Measurements from ENCODE around the gene RSPO3.
"Not testable (repeated sequence)": the region's sequence is repeated elsewhere in the genome, so short reads cannot be mapped to it uniquely, and the experiment has no call there.

The RSPO3 gene

DNA sequence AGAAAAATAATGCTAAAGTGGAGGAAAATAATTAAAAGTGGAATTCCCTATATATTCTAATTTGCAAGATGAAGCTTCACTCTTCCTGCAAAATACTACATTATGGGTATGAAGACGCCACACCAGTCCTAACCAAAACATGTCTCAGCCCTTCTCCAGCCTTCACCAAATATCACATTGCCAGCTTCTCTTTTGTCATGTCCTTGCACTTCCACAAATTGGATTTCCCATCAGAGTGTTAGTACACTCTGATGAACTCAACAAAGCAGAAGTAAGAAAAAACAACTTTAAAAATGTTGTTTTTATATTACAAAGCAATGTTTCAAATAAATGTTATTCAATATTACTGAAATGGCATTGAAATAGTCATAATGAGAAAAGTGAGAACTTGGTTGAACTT lies 85.8 kb downstream of the RSPO3 start:
- no peak for DNase-seq (ENCODE audit: low read depth)

DNA sequence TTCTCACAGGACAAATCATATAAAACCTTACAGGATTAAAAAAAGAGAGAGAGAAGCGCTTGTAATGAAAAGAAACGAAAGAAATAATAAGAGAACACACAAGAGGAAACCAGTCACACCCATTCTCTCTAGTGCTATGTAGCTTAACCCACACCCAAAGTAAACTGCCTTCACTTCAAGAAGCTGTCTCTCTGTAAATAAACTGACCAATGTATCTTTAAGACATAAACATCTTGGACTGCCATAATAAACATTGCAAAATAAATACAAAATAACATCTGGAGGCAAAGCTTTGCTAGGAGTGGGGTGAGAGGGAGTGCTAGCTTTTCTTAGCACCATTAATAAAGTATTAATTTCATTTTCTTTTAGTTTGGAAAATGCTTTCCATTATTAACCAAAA lies 86.6 kb downstream of the RSPO3 start:
- peak; percentile 49 for DNase-seq (ENCODE audit: low read depth)

DNA sequence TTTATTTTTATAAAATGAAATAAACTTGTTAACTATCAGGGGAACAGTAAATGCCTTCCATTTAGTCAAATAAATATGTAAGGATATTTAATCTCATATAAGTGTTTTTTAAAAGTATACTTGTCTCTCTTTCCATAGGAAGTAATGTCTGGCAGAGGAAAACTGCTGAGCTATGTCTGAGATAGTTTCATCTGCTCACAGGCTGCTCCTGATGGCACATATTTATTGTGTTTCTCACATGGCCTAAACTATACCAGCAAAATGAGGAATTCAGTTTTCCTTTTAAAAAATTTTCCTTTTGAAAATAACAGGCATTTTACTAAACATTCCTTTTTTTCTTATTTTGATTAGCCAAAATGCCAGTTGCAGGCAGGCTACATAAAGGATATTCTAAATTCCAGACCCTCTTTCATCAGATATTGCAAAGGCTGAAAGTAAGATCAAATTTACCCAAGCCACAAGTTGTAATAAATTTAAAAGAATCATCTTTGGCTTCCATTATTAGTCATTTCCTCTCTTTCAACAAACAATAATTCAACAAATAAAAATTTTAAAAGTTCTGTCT lies 88.1 kb downstream of the RSPO3 start:
- DNase-seq (ENCODE audit: low read depth), result peak; percentile 42

DNA sequence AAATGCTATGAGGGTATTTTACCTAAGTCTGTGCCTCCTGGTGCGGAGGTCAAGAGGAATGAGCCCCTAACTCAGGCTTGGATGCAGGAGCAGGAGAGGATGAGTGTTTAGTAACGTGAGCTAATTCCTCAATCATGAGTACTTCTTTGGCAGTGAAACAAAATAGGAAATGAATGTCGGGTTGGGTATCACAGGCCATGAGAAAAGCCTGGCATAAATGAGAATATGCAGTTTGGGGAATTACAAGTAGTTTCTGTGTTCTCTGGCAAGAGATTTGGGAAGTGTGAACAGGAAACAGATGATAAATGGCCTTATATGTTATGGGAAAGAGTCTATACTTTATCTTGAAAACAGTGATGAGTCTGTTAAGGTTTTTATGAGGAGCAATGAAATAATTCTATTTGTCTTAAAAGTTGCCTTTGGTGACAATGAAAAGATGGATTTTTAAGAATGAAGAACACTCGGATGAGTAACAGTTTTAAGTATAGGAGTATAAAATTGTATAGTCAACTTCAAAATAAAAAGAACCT lies 89.2 kb downstream of the RSPO3 start:
- DNase-seq (ENCODE audit: low read depth), result peak; percentile 67

DNA sequence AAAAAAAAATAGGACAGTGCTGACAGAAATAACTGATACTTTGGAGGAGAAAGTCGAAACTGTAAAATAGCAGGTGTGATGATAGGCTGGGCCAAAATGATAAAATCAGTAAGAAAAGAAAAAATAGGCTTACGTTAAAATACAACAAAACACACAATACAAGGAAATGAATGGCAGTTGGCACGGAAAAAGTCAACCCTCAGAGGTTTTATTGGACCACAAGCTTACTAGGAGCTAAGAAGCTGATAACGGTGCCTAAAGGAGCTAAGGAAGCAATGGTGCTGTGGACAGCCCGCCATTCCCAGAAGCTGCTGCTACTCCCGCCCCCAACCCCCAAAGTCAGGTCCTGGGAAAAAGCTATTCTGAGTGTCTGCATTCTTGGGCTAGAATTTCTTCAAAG lies 92.3 kb downstream of the RSPO3 start:
- no peak for DNase-seq (ENCODE audit: low read depth)

DNA sequence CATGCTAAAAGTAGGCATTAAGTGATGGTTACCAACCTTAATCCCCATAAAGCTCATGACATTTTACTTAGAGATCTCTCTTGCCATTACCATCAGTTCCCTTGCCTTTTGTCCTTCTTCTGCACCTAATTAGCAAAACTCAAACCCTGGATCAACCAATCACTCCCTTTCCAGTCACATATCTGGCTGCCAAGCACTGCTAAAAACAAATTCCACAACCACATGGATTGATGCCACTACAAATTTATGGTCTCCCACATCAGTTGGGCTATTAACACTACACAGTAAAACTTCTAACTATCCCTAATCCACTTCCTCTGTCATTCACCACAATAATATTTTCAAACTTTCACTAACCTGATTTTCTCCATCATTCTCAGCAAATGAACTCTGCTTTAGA lies 93.9 kb downstream of the RSPO3 start:
- DNase-seq (ENCODE audit: low read depth), result no peak

DNA sequence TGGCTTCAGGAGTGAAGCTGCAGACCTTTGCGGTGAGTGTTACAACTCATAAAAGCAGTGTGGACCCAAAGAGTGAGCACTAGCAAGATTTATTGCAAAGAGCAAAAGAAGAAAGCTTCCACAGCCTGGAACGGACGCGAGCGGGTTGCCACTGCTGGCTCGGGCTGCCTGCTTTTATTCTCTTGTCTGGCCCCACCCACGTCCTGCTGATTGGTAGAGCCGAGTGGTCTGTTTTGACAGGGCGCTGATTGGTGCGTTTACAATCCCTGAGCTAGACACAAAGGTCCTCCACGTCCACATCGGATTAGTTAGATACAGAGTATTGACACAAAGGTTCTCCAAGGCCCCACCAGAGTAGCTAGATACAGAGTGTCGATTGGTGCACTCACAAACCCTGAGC lies 95.6 kb downstream of the RSPO3 start:
- DNase-seq (ENCODE audit: low read depth), result not testable (repeated sequence)

DNA sequence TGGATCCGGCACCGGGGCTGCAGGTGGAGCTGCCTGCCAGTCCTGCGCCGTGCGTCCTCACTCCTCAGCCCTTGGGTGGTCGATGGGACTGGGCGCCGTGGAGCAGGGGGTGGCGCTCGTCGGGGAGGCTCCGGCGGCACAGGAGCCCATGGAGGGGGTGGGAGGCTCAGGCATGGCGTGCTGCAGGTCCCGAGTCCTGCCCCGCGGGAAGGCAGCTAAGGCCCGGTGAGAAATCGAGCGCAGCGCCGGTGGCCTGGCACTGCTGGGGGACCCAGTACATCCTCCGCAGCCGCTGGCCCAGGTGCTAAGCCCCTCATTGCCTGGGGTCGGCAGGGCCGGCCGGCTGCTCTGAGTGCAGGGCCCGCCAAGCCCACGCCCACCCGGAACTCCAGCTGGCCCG lies 96.1 kb downstream of the RSPO3 start:
- not testable (repeated sequence) for DNase-seq (ENCODE audit: low read depth)

DNA sequence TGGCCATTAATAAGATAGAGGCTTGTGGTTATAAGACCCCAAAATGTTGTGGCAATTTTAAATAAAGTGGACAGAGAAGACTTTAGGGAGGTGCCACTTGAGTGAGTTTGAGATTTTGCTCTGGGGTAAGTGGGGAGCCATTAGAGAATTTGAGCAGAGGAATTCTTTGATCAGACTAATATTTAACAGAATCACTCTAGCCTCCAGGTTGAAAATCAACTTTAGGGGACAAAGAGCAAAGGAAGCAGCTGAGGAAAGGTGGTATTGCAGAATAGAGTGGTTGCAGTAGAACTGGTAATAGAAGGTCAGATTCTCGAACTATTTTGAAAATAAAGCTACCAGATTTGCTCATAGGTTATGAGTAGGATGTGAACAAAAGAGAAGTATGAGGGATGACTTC lies 97.5 kb downstream of the RSPO3 start:
- DNase-seq (ENCODE audit: low read depth), result no peak

DNA sequence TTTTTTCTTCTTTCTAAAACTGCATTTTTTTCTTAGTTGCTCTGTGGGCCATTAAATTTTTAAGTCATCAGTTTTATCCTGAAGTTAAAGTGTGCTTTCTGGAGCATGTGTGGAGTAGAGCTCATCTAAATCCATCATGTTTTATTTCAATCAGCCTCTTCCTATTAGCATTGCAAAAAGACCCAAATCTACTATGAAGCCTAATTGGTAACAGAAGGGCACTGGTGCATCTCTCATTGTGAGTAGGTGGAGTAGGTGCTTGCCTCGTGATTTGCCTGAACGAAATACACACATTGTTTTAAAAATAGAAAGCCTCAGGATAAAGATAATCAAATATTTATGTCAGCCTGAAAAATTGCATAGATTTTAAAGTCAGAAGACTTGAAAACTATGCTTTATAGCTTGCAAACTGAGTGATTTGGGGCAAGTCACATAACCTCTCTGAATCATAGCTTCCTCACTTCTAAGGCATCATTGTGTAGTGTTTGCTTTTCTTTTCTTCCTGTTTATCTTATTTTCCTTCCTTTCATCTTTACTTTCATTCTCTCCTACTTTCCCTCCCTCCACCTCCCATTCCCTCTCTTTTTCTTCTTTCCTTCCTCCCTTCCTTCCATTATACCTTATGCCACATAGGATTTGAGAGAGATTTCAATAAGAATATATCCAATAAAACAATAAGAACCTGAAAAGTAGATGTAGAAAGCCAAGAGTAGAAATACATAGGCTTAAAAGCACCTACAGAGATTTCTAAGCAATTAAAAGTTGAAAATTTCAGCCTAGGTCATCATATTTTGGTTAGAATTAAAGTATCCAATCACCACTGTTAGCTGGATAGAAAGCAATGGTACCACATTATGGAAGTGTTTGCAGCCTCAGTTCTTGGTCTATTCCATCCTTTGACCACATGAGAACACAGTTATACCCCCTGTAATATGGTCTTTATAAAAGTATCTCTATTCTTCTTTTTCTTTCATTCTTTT lies 98.6 kb downstream of the RSPO3 start:
- no peak for DNase-seq (ENCODE audit: low read depth)

DNA sequence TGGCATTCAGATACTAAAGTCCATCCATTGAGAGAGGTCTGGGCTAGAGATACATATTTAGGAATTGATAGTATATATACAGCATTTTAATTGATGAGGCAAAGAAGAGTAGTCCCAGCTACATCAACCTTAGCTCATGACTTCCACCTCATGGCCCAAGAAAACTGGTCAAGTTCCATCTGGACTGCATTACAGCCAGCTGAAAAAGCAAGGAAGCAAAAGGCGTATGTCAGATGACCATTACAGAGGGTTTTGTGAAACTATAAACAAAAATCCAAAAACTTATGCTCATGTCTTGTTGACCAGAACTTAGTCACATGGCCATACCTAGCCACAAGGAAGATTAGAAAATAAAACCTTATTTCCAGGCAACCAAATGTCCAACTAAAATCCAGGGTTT lies 101.4 kb downstream of the RSPO3 start:
- DNase-seq (ENCODE audit: low read depth), result peak; percentile 42

DNA sequence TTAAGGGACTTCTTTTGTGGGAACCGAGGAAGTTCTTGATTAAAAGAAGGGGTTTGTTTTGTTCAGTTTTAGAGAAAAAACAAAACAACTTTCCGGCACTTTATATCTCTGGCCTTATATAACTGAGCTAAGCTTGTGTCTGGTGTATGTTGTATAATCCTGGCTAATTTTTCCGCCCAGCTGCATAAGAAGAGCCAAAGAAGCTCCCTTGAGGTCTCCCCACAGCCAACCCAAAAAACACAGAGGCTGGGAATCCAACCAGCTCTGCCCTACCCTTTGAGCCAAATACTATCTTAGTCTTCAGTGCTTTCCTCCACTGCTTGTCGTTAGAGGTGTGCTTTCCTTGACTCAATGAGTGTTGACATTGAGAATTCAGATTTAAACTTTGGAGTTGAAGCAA lies 102.7 kb downstream of the RSPO3 start:
- no peak for DNase-seq (ENCODE audit: low read depth)

DNA sequence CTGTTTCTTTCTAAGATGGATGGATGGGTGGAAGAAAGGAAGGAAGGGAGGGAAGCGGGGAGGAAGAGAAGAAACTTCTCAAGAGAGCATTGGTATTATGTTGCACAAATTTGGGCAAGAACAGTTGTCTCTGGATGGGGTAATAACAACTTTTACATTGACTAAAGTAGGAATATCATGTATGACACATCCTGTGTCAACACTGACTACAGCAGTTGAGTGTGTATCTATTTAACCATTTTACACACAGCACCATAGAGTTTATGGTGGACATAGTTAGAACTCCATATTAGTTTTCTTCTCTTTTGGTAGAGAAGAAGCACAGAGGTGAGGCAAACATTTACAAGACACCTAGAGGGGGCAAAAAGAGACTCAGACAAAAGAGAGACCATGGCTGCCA lies 103.9 kb downstream of the RSPO3 start:
- no peak for DNase-seq (ENCODE audit: low read depth)

DNA sequence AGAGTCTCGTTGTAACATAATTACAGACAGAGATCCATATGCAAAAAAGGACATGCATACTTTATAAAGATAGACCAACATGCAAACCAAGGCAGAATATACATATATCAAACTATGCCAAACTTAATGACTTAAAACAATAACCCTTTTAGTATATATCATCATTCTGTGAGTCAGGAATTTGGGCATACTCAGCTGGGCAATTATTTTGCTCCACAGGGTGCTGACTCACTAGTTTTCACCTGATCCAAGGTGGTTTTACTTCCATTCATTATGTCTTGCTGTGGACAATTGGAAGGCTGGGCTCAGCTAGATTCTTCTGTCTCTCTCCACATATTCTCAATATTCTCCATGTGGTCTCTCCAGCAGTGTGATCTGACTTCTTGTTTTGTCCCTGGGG lies 107.0 kb downstream of the RSPO3 start:
- no peak for DNase-seq (ENCODE audit: low read depth)

DNA sequence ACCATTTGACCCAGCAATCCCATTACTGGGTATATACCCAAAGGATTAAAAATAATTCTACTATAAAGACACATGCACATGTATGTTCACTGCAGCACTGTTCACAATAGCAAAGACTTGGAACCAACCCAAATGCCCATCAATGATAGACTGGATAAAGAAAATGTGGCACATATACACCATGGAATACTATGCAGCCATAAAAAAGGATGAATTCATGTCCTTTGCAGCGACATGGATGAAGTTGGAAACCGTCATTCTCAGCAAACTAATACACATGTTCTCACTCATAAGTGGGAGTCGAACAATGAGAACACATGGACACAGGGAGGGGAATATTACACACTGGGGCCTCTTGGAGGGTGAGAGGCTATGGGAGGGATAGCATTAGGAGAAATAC lies 115.3 kb downstream of the RSPO3 start:
- not testable (repeated sequence) for DNase-seq (ENCODE audit: low read depth)

DNA sequence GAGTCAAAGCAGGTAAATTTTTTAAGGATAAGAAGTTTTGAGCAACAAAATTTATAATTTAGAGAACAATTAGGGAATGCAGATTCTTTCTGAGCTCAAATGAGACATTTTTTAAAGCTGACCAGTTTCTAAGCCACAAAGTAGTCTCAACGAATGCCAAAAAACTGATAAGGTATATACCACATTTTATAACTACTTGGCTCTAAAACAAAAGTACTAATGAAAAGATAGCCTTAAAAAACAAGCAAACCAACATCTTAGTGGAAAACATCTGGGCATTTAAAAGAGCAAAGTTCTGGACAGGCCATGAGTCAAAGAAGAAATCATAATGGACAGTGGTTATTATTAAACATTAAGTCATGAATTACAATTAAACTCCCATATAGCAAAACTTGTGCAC lies 125.0 kb downstream of the RSPO3 start:
- no peak for DNase-seq (ENCODE audit: low read depth)
